Karpas-422 (cell line): ENCODE measurements around the gene RAD51B. TPM values are rescaled to one million over a fixed set of nuclear protein-coding genes. Genes with fewer than 3 reads are reported as not detected.

Source experiments
- DNase-seq: peaks from one replicate; pipeline ENCODE4 v3.0.0-alpha.2; 2015
- H2AFZ ChIP-seq: fragments of 200-600 bp; sonication (generic); 2 replicates; pipeline ENCODE4 v1.6.1; 2014; ENCODE audit warnings: antibody characterized with exemption, low read length, mixed read lengths
- H3K27ac ChIP-seq: fragments of 200-600 bp; sonication (generic); 2 replicates; pipeline ENCODE4 v1.5.1; 2014; ENCODE audit warnings: mild to moderate bottlenecking, low read length, moderate library complexity
- H3K27me3 ChIP-seq: fragments of 200-600 bp; sonication (generic); 2 replicates; pipeline ENCODE4 v1.6.1; 2014; ENCODE audit warnings: low read length, mixed read lengths
- H3K36me3 ChIP-seq: fragments of 200-600 bp; sonication (generic); 2 replicates; pipeline ENCODE4 v1.6.1; 2014; ENCODE audit warnings: low read length, mixed read lengths; ENCODE audit not compliant: insufficient read depth
- H3K4me1 ChIP-seq: fragments of 200-600 bp; sonication (generic); 2 replicates; pipeline ENCODE4 v1.6.1; 2014; ENCODE audit warnings: mild to moderate bottlenecking, low read length, mixed read lengths
- H3K4me2 ChIP-seq: fragments of 200-600 bp; sonication (generic); 2 replicates; pipeline ENCODE4 v1.6.1; 2014; ENCODE audit warnings: low read length, low read depth, mild to moderate bottlenecking; ENCODE audit not compliant: poor library complexity, severe bottlenecking
- H3K4me3 ChIP-seq: fragments of 200-600 bp; sonication (generic); 2 replicates; pipeline ENCODE4 v1.5.1; 2014; ENCODE audit warnings: mild to moderate bottlenecking, antibody characterized with exemption, low read length, mixed read lengths
- H3K79me2 ChIP-seq: fragments of 200-600 bp; sonication (generic); 2 replicates; pipeline ENCODE4 v1.6.1; 2014; ENCODE audit warnings: mild to moderate bottlenecking, low read length, mixed read lengths
- H3K9ac ChIP-seq: fragments of 200-600 bp; sonication (generic); 2 replicates; pipeline ENCODE4 v1.6.0; 2014; ENCODE audit warnings: low read length
- H3K9me2 ChIP-seq: fragments of 200-600 bp; sonication (generic), shearing (Covaris generic); replicated peaks from 2 replicates; pipeline ENCODE4 v1.6.0; 2014; ENCODE audit warnings: mild to moderate bottlenecking, low read length, moderate library complexity; ENCODE audit not compliant: insufficient read depth
- H3K9me3 ChIP-seq: fragments of 300-700, 200-600 bp; sonication (generic); 2 replicates; pipeline ENCODE4 v1.6.1; 2014; ENCODE audit warnings: low read length, mixed read lengths
- H4K20me1 ChIP-seq: fragments of 200-600 bp; sonication (generic); 2 replicates; pipeline ENCODE4 v1.6.1; 2014; ENCODE audit warnings: mild to moderate bottlenecking, antibody characterized with exemption, low read length, low read depth; ENCODE audit not compliant: insufficient read depth
- total RNA-seq: library from RNA; depleted of rRNA; stranded (reverse); fragments of >200 nt; shearing (Covaris generic); gene quantifications from 2 replicates; pipeline ENCODE4 v1.2.3, GENCODE V29; 2014; ENCODE audit warnings: low replicate concordance

Gene RAD51B
- total RNA-seq, 1 experiment from 2014 or later = 107 TPM

DNA sequence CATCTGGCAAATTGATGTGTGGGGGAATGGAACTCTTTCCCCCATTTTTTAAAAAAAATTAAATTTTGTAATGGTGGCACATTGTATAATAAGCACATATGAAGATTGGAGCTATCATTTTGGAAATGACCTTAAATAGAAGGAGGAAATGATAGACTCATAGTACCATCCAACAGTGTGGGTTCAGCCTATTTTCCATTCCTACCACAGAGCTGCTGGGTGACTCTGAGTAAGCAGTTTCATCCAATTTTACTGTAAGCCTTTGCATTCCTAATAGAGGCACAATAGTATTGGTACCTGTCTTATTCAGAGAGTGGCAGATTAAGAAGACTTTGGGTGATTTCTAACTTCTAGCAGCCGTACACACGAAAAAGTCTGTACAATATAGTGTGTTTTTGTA, 304.5 kb downstream of the RAD51B start:
- Histone ChIP-seq H3K4me1 (no peaks in the 10 kb centered on the region), H3K4me2 (no peak overlapping the region), H3K79me2 (no peaks in the 10 kb centered on the region), H2AFZ (no peak overlapping the region), H3K4me3 (no peak overlapping the region), H3K9me3 (no peaks in the 10 kb centered on the region), H3K36me3 (no peaks in the 10 kb centered on the region), H3K27ac (no peak overlapping the region), H3K9ac (no peak overlapping the region), H3K27me3 (no peaks in the 10 kb centered on the region), H4K20me1 (peaks cover 28% of the 10 kb centered on the region), H3K9me2 (no peaks in the 10 kb centered on the region)
- no peak for DNase-seq

DNA sequence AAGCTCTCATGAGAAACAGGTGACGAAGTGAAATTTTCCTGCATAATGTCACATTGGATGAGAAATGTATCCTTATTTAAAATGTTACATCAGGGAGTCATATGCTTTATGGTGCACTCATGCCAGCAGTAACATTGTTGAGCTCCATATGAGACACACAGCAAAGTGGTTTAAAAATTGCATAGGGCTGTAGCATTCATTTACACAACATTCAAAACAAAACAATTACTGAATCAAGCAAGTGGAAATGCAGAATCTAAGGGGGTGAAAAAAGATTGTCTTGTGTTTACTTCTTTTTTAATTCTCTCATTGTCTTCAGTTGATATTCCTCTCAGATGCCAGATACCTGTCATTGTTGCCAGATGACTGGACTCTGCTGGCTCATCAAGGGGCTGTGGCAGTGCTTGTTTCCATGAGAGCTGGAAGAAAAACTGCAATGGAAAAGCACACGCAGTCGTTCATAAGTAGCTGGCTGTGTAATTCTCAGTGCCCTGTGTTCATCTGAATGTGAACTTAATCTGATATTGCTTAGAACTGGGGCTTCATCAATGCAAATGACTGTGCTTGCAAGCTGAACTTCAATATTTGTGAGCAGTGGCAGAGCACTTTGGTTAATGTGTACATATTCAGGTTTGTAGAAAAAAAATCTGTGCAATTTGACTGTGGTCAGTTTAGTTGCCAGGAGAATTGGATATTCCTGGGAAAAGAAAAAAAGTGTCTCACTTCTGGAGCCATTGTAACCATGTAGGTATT, 305.6 kb downstream of the RAD51B start:
- Histone ChIP-seq H4K20me1 (peaks cover 39% of the 10 kb centered on the region), H2AFZ (no peak overlapping the region), H3K9me3 (no peaks in the 10 kb centered on the region), H3K9me2 (no peaks in the 10 kb centered on the region), H3K36me3 (no peaks in the 10 kb centered on the region), H3K27ac (no peak overlapping the region), H3K79me2 (no peaks in the 10 kb centered on the region), H3K4me3 (no peak overlapping the region), H3K27me3 (no peaks in the 10 kb centered on the region), H3K4me2 (no peak overlapping the region), H3K9ac (no peak overlapping the region), H3K4me1 (no peaks in the 10 kb centered on the region)
- no peak for DNase-seq

DNA sequence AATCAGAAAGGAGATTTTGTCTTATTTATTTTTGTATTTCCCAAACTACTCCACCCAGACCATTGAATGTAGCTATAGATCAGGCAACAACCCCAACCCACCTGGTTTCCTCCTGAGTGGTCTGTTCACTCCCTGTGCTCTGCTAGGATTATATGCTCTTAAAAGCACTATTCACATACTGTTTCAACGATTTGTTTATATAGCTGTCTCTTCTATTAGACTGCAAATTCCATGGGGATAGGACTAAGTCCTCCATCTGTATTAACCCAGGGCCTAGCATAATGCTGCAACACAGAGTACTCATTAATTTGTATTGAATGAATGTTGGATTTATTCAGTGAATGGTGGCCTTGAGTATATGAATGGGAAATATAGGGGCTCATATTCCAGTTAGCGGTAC, 307.6 kb downstream of the RAD51B start:
- H3K27ac ChIP-seq = no peak overlapping the region
- H3K9ac ChIP-seq = no peak overlapping the region
- H3K4me2 ChIP-seq = no peak overlapping the region
- H2AFZ ChIP-seq = no peak overlapping the region
- no peaks in the 10 kb centered on the region for H3K36me3 ChIP-seq
- no peak for DNase-seq
- H3K9me3 ChIP-seq = no peaks in the 10 kb centered on the region
- H3K27me3 ChIP-seq = no peaks in the 10 kb centered on the region
- no peaks in the 10 kb centered on the region for H3K4me1 ChIP-seq
- no peak overlapping the region for H3K4me3 ChIP-seq
- no peaks in the 10 kb centered on the region for H3K79me2 ChIP-seq
- no peaks in the 10 kb centered on the region for H3K9me2 ChIP-seq
- peaks cover 45% of the 10 kb centered on the region for H4K20me1 ChIP-seq

DNA sequence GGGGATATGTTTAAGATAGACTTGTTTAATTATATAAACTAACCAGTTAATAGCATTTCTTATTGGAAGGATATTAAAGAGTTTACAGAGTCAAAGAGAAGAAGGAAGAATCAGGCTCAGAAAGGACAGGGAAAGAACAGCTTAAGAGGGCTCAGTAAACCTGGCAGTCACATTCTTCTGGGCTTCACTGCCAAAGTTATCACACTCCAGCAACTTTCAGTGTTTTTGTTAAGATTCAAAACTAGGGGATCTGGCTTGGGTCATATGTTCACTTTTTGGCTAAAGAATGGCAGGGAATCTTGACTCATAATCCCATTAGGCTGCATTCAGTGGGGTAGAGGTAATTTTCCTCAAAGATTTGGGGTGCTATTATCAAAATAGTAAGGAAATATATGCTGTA, 312.3 kb downstream of the RAD51B start:
- Histone ChIP-seq H3K9ac (no peak overlapping the region), H3K4me2 (no peak overlapping the region), H3K79me2 (no peaks in the 10 kb centered on the region), H4K20me1 (peaks cover 44% of the 10 kb centered on the region), H3K27me3 (no peaks in the 10 kb centered on the region), H3K4me3 (no peak overlapping the region), H3K9me3 (no peaks in the 10 kb centered on the region), H3K27ac (no peak overlapping the region), H3K36me3 (no peaks in the 10 kb centered on the region), H3K4me1 (no peaks in the 10 kb centered on the region), H2AFZ (no peak overlapping the region), H3K9me2 (no peaks in the 10 kb centered on the region; the same call in 1 of the 2 replicates)
- DNase-seq = no peak

DNA sequence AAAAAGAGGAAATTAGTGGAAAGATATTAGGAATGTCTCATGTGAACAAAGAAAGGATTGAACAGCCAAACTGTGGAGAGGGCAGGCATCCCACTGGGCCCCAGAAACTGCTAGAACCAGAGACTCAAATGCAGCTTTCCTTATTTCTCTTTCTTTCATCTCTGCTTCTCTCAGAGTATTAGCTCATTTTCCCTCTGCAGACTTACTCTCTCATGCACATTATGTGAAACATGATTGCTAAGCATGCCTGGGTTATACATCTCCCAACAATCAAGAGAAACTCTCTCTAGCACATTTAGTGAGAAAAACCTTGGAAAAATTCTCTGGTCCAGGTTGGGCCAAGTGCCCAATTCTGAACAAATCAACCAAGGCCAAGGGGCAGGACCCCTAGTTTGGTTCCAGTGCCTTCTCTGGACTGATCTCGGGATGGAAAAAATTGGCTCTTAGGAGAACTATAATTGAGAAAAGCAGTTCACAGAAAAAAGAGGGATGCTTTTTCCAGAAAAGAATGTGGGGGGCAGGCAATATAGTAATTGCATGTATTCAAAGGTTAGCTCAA, 313.1 kb downstream of the RAD51B start:
- H3K4me2 ChIP-seq = no peak overlapping the region
- no peaks in the 10 kb centered on the region for H3K27me3 ChIP-seq
- H3K9me2 ChIP-seq = no peaks in the 10 kb centered on the region; the same call in 1 of the 2 replicates
- no peaks in the 10 kb centered on the region for H3K79me2 ChIP-seq
- peaks cover 47% of the 10 kb centered on the region; the same call in 1 of the 2 replicates for H4K20me1 ChIP-seq
- no peaks in the 10 kb centered on the region for H3K4me1 ChIP-seq
- H3K36me3 ChIP-seq = no peaks in the 10 kb centered on the region
- no peaks in the 10 kb centered on the region for H3K9me3 ChIP-seq
- DNase-seq = no peak
- no peak overlapping the region for H3K27ac ChIP-seq
- no peak overlapping the region for H2AFZ ChIP-seq
- no peak overlapping the region for H3K9ac ChIP-seq
- H3K4me3 ChIP-seq = no peak overlapping the region

DNA sequence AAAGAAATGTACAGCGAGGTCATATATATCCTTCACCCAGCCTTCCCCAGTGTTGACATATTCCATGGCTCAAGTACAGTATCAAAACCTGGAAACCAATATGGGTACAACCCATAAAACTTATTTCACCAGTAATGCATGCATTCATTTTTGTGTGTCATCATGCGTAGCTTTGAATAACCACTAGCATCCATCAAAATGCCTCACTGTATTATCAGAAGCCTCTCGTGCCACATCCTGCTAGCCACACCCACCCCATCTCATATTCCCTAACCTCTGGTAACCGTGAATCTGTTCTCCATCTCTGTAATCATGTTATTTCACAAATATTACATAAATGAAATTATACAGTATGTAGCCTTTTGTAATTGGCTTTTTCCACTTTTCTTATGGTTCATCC, 314.3 kb downstream of the RAD51B start:
- no peak overlapping the region for H3K27ac ChIP-seq
- no peak overlapping the region for H2AFZ ChIP-seq
- no peaks in the 10 kb centered on the region for H3K79me2 ChIP-seq
- H3K9me3 ChIP-seq = no peaks in the 10 kb centered on the region
- H3K36me3 ChIP-seq = no peaks in the 10 kb centered on the region
- H3K4me2 ChIP-seq = no peak overlapping the region
- H3K4me3 ChIP-seq = no peak overlapping the region
- peaks cover 47% of the 10 kb centered on the region; the same call in 1 of the 2 replicates for H4K20me1 ChIP-seq
- H3K4me1 ChIP-seq = no peaks in the 10 kb centered on the region
- H3K9ac ChIP-seq = no peak overlapping the region
- DNase-seq = no peak
- no peaks in the 10 kb centered on the region for H3K27me3 ChIP-seq
- H3K9me2 ChIP-seq = no peaks in the 10 kb centered on the region; the same call in 1 of the 2 replicates

DNA sequence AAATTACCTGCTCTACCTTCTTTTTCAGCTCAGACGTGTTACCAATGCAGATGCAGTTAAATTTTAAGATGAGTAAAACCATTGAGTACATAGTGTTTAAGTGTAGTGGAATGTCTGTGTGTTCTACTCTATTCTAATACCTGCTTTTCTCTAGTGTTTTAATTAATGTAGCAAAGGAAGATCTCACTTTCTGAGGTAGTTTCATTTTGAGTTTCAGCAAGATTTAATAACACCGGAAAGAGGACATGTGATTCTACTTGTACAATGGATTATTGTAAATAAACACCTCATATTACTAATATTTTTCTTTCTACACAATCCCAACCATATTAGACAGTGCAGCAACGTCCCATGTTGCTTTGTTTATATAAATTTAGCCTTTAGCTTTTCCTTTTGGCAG, 315.4 kb downstream of the RAD51B start:
- no peak overlapping the region for H3K27ac ChIP-seq
- no peaks in the 10 kb centered on the region for H3K27me3 ChIP-seq
- H3K4me3 ChIP-seq = no peak overlapping the region
- H3K4me1 ChIP-seq = no peaks in the 10 kb centered on the region
- H3K4me2 ChIP-seq = no peak overlapping the region
- H3K9me2 ChIP-seq = no peaks in the 10 kb centered on the region; the same call in 1 of the 2 replicates
- no peak for DNase-seq
- H3K9ac ChIP-seq = no peak overlapping the region
- no peak overlapping the region for H2AFZ ChIP-seq
- peaks cover 46% of the 10 kb centered on the region for H4K20me1 ChIP-seq
- no peaks in the 10 kb centered on the region for H3K9me3 ChIP-seq
- no peaks in the 10 kb centered on the region for H3K36me3 ChIP-seq
- no peaks in the 10 kb centered on the region for H3K79me2 ChIP-seq

DNA sequence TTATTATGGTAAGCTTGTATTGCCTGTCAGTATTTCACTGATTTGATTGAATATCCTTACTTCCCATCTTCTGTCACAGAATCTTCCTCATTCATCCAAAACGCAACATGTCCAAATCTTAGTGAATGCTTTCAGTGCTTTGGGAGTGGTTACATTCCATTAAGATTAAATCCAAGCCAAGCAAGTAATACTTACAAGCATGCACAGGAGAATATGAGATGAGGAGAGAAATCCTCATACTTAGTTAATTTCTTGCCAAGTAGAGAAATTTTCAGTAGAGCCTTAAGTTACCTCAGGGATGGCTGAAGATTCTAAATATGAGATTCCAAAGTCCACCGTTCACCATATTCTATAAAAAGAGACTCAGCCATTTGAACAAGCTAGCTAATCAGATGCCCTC, 316.0 kb downstream of the RAD51B start:
- Histone ChIP-seq H2AFZ (no peak overlapping the region), H3K9me2 (no peaks in the 10 kb centered on the region; the same call in 1 of the 2 replicates), H3K4me3 (no peak overlapping the region), H3K4me1 (no peaks in the 10 kb centered on the region), H3K4me2 (no peak overlapping the region), H3K9ac (no peak overlapping the region), H3K27ac (no peak overlapping the region), H3K9me3 (no peaks in the 10 kb centered on the region), H3K36me3 (no peaks in the 10 kb centered on the region), H3K27me3 (no peaks in the 10 kb centered on the region), H3K79me2 (no peaks in the 10 kb centered on the region), H4K20me1 (peaks cover 46% of the 10 kb centered on the region)
- no peak for DNase-seq
